ENCODE results near the gene NPAS3.

NPAS3 gene

DNA sequence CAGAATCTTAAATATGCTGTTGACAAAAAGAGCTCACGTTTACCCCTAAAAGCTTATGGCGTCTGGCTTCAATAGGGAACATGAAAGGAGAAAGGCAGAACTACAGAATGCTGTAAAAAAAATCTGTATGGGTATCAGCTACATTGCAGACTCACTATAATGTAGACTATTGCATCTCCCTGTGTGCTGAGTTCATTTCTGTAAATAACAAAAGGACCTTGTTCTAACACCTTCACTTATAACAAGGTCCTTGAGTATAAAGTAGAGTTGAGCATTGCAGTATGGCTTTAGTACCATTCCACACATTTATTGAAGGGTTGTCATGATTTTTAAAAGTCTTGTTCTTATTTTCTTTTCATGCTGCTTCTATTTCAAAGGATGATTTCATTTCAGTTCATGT lies 165.3 kb downstream of the NPAS3 start:
- TF ChIP-seq, protein P1, sequence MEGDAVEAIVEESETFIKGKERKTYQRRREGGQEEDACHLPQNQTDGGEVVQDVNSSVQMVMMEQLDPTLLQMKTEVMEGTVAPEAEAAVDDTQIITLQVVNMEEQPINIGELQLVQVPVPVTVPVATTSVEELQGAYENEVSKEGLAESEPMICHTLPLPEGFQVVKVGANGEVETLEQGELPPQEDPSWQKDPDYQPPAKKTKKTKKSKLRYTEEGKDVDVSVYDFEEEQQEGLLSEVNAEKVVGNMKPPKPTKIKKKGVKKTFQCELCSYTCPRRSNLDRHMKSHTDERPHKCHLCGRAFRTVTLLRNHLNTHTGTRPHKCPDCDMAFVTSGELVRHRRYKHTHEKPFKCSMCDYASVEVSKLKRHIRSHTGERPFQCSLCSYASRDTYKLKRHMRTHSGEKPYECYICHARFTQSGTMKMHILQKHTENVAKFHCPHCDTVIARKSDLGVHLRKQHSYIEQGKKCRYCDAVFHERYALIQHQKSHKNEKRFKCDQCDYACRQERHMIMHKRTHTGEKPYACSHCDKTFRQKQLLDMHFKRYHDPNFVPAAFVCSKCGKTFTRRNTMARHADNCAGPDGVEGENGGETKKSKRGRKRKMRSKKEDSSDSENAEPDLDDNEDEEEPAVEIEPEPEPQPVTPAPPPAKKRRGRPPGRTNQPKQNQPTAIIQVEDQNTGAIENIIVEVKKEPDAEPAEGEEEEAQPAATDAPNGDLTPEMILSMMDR (IDR thresholded peaks at IDR 0.05; ENCODE audit: borderline replicate concordance, insufficient read depth, low read depth, low read length): no peak
- H3K4me3 ChIP-seq (ENCODE audit: low read depth, low read length): no peak overlapping the region

DNA sequence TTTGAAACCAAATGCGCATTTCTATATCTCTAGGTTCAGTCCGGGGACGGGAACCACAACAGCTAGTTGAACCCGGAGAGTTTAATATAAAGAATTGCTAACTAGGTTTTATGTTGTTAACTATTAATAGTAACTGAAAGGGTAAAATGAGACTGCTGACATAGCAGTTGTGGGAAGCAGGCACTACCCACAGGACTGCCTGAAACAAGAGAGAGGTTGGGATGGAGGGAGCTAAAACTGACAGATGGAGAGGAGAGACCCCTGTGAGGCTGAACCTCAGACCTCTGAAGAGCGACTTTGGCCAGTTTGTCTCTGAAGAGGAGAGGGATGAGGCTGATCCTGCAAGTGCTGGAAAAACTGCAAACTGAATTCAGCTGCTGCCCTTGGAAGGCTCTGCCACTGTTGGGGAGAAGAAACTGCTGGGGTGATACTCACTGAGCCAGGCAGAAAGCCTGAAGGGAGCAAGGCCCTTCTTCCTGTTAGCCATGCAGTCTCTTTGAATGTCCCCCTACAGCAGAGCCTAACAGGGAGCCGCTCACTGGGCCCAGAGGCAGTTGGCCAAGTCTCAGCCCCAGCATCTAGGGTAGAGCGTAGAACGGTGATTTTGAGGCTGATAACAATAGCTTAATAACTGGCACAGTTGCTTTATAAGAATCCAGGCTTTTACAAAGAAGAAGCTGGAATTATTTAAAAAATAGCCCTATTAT lies 172.2 kb downstream of the NPAS3 start:
- TF ChIP-seq, protein P1 (IDR thresholded peaks at IDR 0.05; ENCODE audit: borderline replicate concordance, insufficient read depth, low read depth, low read length): no peak
- H3K4me3 ChIP-seq (ENCODE audit: low read depth, low read length): no peak overlapping the region

DNA sequence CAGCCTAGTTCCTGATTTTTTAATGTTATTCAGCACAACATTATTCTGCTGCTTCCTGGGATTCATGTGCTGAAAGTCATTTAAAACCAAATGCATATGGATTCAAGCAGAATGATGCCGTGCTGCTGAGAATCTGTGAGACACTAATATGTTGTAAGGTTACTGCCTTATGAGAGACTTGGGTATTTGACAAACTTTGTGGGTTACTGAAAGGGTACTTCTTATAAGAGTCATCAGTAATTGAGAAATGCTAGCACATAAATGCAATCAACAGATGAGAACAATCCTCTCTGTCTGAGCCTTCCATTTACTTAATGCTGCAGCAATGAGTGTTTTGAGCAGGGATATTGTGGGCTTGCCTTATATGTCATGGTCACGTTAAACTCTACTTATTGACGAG lies 175.7 kb downstream of the NPAS3 start:
- TF ChIP-seq, protein P1 (IDR thresholded peaks at IDR 0.05; ENCODE audit: borderline replicate concordance, insufficient read depth, low read depth, low read length): no peak
- no peak overlapping the region for H3K4me3 ChIP-seq (ENCODE audit: low read depth, low read length)

DNA sequence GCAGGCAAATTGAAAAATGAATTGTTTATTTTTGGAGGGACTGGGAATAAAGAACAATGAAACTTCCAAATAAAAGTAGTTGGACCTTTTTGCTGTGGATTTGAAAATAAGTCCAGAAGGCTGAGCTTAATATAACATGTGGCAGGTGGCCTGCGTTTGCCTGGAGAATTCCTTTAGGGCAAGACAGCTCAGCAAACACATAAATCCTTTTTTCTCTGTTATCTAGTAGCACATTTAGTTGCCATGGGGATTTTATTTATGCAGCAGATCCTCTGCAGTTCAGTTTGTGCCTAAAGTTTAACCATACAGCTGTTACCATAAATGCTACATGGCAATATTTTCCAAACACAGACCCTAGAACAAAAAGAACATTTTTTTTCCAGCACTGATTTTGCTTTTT lies 180.0 kb downstream of the NPAS3 start:
- no peak overlapping the region for H3K4me3 ChIP-seq (ENCODE audit: low read depth, low read length)
- TF ChIP-seq, protein P1 (IDR thresholded peaks at IDR 0.05; ENCODE audit: borderline replicate concordance, insufficient read depth, low read depth, low read length): no peak

DNA sequence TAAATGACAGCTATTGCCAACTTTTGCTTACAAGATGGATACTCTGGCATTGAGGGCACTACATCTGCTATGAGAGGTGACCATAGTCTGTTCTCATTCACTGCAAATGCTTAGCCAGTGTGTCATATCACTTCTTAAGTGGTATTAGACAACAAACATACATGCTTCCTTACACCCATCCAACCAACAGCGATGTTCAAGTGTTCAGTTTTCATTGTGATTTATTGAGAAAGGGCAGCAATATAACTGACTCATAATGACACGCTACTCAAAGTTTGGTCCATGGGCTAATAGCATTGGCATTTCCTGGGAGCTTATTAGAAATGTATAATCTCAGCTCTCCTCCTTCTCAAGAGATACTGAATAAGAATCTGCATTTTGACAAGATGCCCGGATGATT lies 181.7 kb downstream of the NPAS3 start:
- no peak overlapping the region for H3K4me3 ChIP-seq (ENCODE audit: low read depth, low read length)
- TF ChIP-seq, protein P1 (IDR thresholded peaks at IDR 0.05; ENCODE audit: borderline replicate concordance, insufficient read depth, low read depth, low read length): no peak

DNA sequence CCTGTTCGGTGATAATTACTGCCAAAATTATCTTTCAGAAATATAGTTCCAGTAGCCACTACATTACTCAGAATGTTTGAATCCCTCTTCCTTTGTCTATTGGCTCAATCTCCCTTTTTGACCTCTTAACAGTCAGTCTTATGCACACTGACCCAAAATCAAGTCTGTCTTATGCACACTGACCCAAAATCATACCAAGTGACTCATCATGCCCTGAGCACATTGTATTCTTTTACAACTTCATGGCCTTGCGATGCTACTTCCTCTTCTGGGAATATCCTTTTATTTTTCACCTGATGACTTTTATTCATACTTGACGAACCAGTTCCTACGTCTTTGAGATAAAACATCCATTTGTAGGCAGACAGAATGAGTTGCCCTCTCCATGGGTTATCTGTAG lies 182.3 kb downstream of the NPAS3 start:
- TF ChIP-seq, protein P1 (IDR thresholded peaks at IDR 0.05; ENCODE audit: borderline replicate concordance, insufficient read depth, low read depth, low read length): no peak
- H3K4me3 ChIP-seq (ENCODE audit: low read depth, low read length): no peak overlapping the region

DNA sequence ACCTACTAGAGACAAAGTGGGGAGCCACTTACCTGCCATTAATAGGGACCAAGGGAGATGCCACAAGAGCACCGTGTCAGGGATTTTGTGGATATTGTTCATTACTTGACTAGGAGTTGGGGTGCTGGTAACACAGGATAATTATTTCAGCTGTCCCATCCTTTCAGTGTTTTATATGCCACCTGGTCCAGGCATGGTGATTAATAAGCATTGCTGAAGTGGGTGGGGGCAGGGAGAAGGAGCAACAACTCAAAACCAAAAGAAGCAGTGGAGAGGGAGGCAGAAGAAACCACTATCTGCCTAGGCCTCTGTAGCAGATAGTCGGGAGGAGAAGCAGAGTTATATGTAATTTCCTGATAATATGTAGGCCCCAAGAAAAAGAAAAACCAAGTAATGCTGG lies 184.6 kb downstream of the NPAS3 start:
- TF ChIP-seq, protein P1 (IDR thresholded peaks at IDR 0.05; ENCODE audit: borderline replicate concordance, insufficient read depth, low read depth, low read length): no peak
- no peak overlapping the region for H3K4me3 ChIP-seq (ENCODE audit: low read depth, low read length)

Measured in GM12875 (cell line).